Type B pancreatic cell (in vitro differentiated cells): ENCODE results near the gene CELF4. TPM values are rescaled to one million over a fixed set of nuclear protein-coding genes. Genes with fewer than 3 reads are reported as not detected.

Experiments
- DNase-seq: peaks from one replicate; pipeline ENCODE4 v3.0.0; 2021; ENCODE audit warnings: mixed read lengths; ENCODE audit not compliant: unreplicated experiment; ENCODE audit errors: extremely low spot score
- H3K27ac Mint-ChIP-seq: 2 replicates; pipeline ENCODE4 v1.8.0; 2021; ENCODE audit warnings: mild to moderate bottlenecking, mixed read lengths
- H3K27me3 Mint-ChIP-seq: 2 replicates; pipeline ENCODE4 v1.8.0; 2021; ENCODE audit warnings: mixed read lengths
- H3K36me3 Mint-ChIP-seq: 2 replicates; pipeline ENCODE4 v1.8.0; 2021; ENCODE audit warnings: mixed read lengths
- H3K4me1 Mint-ChIP-seq: one replicate; pipeline ENCODE4 v1.8.0; 2021; ENCODE audit warnings: mixed read lengths; ENCODE audit not compliant: unreplicated experiment
- H3K4me3 Mint-ChIP-seq: 2 replicates; pipeline ENCODE4 v1.8.0; 2021; ENCODE audit warnings: mild to moderate bottlenecking, mixed read lengths
- H3K9me3 Mint-ChIP-seq: 2 replicates; pipeline ENCODE4 v1.8.0; 2021; ENCODE audit warnings: mixed read lengths
- total RNA-seq: library from RNA; stranded (reverse); gene quantifications from 2 replicates; pipeline ENCODE4 v1.2.1, GENCODE V29; 2021; ENCODE audit warnings: low replicate concordance
- TF ChIP-seq, protein P1 (sequence below): fragments of 200-600 bp; sonication (generic); conservative IDR thresholded peaks from 2 replicates; pipeline ENCODE4 v1.5.0; 2021; ENCODE audit warnings: antibody characterized with exemption, mild to moderate bottlenecking

Gene CELF4
- total RNA-seq, 1 donor from 2014 or later = 9.2 TPM

DNA sequence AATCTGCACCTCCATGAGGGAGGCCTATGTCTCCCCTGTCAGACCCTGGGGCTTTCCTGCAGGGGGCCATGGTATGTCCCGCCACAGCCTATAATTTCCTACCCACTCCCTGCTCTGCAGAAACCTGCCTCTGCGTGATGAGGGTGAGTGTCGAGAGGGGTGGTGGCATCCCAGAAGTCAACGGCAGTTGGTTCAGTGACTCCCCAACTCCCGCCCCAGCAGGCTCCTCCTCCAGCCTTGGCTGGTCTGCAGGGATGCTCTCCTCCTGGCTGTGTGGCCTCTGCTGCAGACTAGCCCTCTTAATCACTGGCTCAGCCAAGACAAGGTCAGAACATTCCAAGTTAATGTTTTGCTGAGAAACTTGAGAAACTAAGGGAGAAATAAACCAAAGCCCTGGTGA lies 13.3 kb downstream of the CELF4 start:
- Mint-ChIP-seq H3K4me1 (no peaks in the 10 kb centered on the region), H3K27ac (no peak overlapping the region), H3K4me3 (no peak overlapping the region), H3K9me3 (no peaks in the 10 kb centered on the region), H3K27me3 (peaks cover 49% of the 10 kb centered on the region), H3K36me3 (no peaks in the 10 kb centered on the region)
- TF ChIP-seq, protein P1, sequence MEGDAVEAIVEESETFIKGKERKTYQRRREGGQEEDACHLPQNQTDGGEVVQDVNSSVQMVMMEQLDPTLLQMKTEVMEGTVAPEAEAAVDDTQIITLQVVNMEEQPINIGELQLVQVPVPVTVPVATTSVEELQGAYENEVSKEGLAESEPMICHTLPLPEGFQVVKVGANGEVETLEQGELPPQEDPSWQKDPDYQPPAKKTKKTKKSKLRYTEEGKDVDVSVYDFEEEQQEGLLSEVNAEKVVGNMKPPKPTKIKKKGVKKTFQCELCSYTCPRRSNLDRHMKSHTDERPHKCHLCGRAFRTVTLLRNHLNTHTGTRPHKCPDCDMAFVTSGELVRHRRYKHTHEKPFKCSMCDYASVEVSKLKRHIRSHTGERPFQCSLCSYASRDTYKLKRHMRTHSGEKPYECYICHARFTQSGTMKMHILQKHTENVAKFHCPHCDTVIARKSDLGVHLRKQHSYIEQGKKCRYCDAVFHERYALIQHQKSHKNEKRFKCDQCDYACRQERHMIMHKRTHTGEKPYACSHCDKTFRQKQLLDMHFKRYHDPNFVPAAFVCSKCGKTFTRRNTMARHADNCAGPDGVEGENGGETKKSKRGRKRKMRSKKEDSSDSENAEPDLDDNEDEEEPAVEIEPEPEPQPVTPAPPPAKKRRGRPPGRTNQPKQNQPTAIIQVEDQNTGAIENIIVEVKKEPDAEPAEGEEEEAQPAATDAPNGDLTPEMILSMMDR = no peak
- no peak for DNase-seq

DNA sequence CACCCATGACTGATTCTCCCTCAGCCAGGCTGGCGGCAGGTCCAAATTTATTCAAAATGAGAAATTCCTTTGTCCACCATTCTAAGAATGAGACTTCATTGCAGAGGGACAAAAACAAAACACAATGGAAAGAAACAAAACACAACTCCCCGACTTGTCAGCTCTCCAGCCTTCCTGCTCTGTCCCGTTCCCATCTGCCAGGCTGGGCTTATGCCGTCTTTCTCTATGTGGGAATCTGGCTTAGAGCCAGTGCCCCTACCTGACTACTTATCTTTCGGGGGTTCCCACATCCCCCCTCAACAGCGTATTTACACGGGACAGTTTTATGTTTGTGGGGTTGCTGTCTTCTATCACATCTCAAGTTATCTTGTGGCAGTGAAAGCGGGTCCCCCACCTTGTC lies 13.8 kb downstream of the CELF4 start:
- Mint-ChIP-seq H3K27me3 (peaks cover 45% of the 10 kb centered on the region), H3K9me3 (no peaks in the 10 kb centered on the region), H3K4me3 (no peak overlapping the region), H3K27ac (no peak overlapping the region), H3K4me1 (no peaks in the 10 kb centered on the region), H3K36me3 (no peaks in the 10 kb centered on the region)
- DNase-seq = no peak
- TF ChIP-seq, protein P1 = no peak

DNA sequence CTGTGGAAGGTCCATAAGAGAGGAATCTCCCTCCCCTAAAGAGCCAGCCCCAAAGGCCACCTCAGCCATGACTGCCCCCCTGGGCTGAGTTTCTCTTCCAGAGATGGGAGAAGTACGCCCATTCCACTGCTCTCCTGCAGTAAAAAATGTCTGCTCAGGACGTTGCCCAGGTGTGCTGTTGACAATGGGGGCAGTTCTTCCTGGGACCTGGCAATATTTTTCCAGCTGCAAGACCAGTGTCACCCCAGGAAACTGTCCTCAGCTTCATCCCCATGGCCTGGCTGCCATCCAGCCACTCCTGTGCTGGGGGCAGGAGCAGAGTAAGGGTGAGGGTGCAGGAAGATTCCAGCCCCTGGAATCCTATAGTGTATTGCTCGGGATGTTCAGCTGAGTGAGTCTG lies 14.3 kb downstream of the CELF4 start:
- H3K4me3 Mint-ChIP-seq = no peak overlapping the region
- peaks cover 45% of the 10 kb centered on the region for H3K27me3 Mint-ChIP-seq
- no peak for DNase-seq
- no peaks in the 10 kb centered on the region for H3K9me3 Mint-ChIP-seq
- no peaks in the 10 kb centered on the region for H3K36me3 Mint-ChIP-seq
- TF ChIP-seq, protein P1 = no peak
- H3K4me1 Mint-ChIP-seq = no peaks in the 10 kb centered on the region
- H3K27ac Mint-ChIP-seq = no peak overlapping the region

GRCh38 chr18:37550118-37550875 lies 15.3 kb downstream of the CELF4 start:
- H3K4me1 Mint-ChIP-seq = peaks cover 5% of the 10 kb centered on the region
- H3K4me3 Mint-ChIP-seq = no peak overlapping the region
- no peaks in the 10 kb centered on the region for H3K9me3 Mint-ChIP-seq
- peaks cover 39% of the 10 kb centered on the region for H3K27me3 Mint-ChIP-seq
- TF ChIP-seq, protein P1 = no peak
- H3K36me3 Mint-ChIP-seq = no peaks in the 10 kb centered on the region
- no peak for DNase-seq
- no peak overlapping the region for H3K27ac Mint-ChIP-seq

DNA sequence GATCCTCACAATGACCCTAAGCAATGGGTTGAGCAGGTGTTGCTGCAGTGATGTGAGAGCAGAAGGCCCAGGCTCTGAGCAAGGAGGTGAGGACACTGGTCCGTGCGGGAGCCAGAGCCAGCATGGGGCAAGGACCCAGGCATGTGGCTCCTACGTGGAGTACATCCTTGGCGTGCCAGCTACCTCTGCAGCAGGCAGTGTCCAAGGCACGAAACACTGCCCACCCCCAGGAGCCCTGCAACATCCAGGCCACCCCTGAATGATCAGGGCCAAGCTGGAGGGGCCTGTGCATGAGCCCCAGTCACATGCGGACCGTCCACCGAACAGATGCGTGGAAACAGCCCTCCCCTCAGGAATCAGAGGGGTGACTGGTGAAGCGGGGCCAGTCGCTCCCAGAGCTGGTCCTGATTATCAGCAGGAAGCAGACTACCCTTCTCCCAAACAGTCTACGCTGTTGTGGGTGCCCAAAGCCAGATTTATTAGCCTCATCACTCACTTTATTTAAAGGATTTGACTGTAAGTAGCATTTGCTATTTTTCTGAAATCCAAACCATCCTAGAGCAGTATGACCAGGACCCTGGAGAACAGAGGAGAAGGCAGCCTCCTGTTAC lies 16.8 kb downstream of the CELF4 start:
- Mint-ChIP-seq H3K36me3 (no peaks in the 10 kb centered on the region), H3K4me1 (peaks cover 11% of the 10 kb centered on the region), H3K9me3 (no peaks in the 10 kb centered on the region), H3K27me3 (peaks cover 35% of the 10 kb centered on the region), H3K4me3 (no peak overlapping the region), H3K27ac (no peak overlapping the region)
- DNase-seq = no peak
- TF ChIP-seq, protein P1 = no peak
